ENCODE data around the gene BEST2. TPM values are rescaled to one million over a fixed set of nuclear protein-coding genes. Genes with fewer than 3 reads are reported as not detected.

Gene BEST2
- total RNA-seq, 1 donor from 2014 or later = not detected

DNA sequence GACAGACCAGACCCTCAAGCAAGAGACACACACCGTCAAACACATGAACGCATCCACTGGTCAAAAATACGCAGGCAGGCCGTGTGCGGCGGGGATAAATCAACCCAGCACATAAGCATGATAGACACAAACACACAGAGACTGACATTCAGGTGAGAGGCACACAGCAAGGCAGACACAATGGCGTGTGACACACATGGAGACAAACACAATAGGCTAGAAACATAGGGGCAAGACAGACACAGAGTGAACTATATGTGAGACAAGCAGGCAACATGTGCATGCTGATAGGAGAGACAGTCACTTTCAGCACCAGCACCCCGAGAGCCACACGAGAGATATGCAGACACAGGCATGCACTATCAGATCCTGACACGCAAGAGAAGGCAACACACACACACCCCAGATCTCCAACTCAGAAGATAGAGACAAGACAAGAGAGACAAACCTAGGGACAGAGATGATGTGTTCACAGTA lies 32.8 kb downstream of the BEST2 start:
- no peak for DNase-seq (ENCODE audit: low read depth)
- no peak overlapping the region for H3K4me3 ChIP-seq (ENCODE audit: low read depth, low read length)
- TF ChIP-seq, protein P1, sequence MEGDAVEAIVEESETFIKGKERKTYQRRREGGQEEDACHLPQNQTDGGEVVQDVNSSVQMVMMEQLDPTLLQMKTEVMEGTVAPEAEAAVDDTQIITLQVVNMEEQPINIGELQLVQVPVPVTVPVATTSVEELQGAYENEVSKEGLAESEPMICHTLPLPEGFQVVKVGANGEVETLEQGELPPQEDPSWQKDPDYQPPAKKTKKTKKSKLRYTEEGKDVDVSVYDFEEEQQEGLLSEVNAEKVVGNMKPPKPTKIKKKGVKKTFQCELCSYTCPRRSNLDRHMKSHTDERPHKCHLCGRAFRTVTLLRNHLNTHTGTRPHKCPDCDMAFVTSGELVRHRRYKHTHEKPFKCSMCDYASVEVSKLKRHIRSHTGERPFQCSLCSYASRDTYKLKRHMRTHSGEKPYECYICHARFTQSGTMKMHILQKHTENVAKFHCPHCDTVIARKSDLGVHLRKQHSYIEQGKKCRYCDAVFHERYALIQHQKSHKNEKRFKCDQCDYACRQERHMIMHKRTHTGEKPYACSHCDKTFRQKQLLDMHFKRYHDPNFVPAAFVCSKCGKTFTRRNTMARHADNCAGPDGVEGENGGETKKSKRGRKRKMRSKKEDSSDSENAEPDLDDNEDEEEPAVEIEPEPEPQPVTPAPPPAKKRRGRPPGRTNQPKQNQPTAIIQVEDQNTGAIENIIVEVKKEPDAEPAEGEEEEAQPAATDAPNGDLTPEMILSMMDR (conservative IDR thresholded peaks at IDR 0.05; ENCODE audit: low read depth, low read length) = no peak

DNA sequence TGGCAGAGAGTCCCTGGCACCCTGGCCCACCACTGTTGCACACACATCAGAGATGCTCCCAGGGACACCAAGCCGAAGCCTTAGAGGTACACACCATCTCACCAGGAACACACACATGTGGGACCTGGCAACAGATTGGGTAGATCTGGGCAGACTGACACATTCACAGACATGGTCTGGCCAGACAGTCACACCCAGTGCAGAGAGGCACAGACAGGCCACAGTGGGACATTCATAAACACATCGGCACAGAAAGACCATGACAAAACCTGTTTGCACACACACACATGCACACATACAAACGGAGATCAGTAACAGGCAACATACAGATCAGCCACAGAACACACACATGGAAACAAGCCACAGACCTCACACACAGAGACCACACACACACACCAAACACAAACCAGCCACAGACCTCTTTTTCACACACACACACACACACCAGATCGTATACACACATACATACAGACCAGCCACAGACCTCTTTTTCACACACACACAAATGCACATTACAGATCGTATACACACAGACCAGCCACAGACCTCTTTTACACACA lies 33.4 kb downstream of the BEST2 start:
- no peak overlapping the region for H3K4me3 ChIP-seq (ENCODE audit: low read depth, low read length)
- DNase-seq (ENCODE audit: low read depth) = no peak
- TF ChIP-seq, protein P1 (conservative IDR thresholded peaks at IDR 0.05; ENCODE audit: low read depth, low read length) = no peak

DNA sequence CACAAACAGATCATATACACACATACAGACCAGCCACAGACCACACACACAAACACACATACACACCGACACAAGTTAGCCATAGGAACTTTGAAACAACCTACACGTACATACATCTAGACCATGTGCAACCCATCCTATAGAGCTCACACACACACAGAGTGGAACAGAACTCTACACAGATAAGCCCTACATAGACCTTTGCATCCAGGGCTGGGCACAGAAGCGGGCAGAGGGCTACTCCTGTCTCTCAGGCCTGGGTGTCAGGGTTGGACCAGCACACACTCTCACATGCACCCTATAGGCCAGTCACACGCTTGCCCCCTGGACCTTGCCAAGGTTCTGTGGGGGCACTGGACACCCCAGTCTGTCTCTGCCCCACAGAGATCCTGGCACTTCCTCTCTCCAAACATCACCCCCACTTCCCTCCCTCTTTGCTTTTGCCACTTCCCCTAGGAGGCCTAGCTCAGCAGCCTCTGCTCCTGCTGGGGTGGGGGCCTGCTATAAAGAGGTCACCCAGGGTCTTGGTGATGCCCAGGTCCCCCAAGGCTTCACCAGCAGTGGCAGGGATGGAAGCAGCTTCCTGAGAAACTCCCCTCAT lies 33.9 kb downstream of the BEST2 start:
- H3K4me3 ChIP-seq (ENCODE audit: low read depth, low read length) = no peak overlapping the region
- TF ChIP-seq, protein P1 (conservative IDR thresholded peaks at IDR 0.05; ENCODE audit: low read depth, low read length) = no peak
- no peak for DNase-seq (ENCODE audit: low read depth)

DNA sequence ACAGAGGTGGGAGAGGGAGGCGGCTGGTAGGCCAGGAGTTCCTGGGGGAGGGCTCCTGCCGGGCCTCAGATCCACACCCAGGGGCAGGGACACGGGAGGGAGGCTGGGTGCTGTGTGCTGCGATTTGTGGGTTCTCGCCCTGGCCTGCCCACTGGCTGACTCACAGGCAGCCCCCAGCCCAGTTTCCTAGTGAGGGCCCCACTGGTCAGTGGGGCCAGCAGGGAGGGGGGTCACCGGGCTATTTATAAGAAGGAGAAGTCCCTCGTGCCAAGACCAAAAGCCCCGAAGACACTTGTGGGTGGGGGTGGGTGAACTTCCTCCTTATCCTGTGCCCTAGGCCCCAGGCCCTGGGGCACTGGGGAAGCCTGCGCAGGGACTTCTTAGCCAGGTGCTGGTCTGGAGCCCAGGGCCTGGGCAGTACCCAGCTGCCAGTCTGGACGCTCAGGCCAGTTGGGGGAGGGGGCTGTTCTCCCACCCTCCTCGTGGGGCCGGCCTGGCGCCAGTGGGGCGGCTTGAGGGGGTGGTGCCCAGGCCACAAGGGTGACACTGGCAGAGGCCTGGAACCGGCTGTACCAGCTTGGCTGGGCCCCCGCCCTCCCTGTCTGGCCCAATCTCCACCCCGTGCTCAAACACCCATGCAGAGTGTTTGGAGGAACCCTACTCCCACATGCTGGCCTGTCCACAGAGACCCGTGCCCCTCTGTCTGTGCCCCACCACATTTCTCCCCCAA lies 34.7 kb downstream of the BEST2 start:
- TF ChIP-seq, protein P1 (conservative IDR thresholded peaks at IDR 0.05; ENCODE audit: low read depth, low read length) = no peak
- DNase-seq (ENCODE audit: low read depth) = no peak
- H3K4me3 ChIP-seq (ENCODE audit: low read depth, low read length) = no peak overlapping the region

DNA sequence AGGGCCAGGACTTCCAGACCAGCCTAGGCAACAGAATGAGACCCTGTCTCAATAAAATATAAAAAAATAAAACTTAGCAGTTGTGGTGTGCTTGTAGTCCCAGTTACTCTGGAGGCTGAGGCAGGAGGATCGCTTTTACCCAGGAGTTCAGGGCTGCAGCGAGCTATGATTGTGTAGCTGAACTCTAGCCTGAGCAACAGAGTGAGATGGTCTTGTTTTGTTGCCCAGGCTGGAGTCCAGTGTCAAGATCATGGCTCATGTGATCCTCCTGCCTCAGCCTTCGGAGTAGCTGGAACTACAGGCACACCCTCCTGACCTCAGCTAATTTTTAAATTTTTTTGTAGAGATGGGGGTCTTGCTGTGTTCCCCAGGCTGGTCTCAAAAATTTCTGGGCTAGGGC lies 35.4 kb downstream of the BEST2 start:
- no peak overlapping the region for H3K4me3 ChIP-seq (ENCODE audit: low read depth, low read length)
- TF ChIP-seq, protein P1 (conservative IDR thresholded peaks at IDR 0.05; ENCODE audit: low read depth, low read length) = no peak
- DNase-seq (ENCODE audit: low read depth) = no peak

DNA sequence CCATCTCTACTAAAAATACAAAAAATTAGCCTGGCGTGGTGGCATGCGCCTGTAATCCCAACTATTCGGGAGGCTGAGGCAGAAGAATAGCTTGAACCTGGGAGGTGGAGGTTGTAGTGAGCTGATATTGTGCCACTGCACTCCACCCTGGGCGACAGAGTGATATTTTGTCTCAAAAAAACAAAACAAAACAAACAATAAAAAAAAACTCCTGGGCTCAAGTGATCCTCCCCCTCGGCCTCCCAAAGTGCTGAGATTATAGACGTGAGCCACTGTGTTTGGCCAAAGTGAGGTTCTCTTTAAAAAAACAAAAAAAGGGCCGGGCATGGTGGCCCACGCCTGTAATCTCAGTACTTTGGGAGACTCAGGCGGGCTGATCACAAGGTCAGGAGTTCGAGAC lies 35.9 kb downstream of the BEST2 start:
- no peak for DNase-seq (ENCODE audit: low read depth)
- no peak overlapping the region for H3K4me3 ChIP-seq (ENCODE audit: low read depth, low read length)
- TF ChIP-seq, protein P1 (conservative IDR thresholded peaks at IDR 0.05; ENCODE audit: low read depth, low read length) = no peak

All from epithelial cell of proximal tubule (primary cell).